ENCODE data around the gene RNF207.

RNF207 gene

GRCh38 chr1:6237093-6237492 lies 31.2 kb downstream of the RNF207 start:
- no peak for DNase-seq

- no peak for DNase-seq
Observed at GRCh38 chr1:6239213-6239752, 33.4 kb downstream of the RNF207 start.

- DNase-seq = peak; percentile 31
Observed at GRCh38 chr1:6239950-6240768, 34.2 kb downstream of the RNF207 start.

- no peak for DNase-seq
Observed at GRCh38 chr1:6241107-6241886, 35.4 kb downstream of the RNF207 start.

GRCh38 chr1:6241887-6242740 lies 36.2 kb downstream of the RNF207 start:
- no peak for DNase-seq

- no peak for DNase-seq
Observed at GRCh38 chr1:6243053-6243834, 37.3 kb downstream of the RNF207 start.

- no peak for DNase-seq
Observed at GRCh38 chr1:6243993-6244392, 38.1 kb downstream of the RNF207 start, which contains the start of gene HES3. HES3 (plus strand) TSS chr1:6244179; CDS start chr1:6244366, 187 bp downstream.

- DNase-seq = no peak
Observed at GRCh38 chr1:6244401-6245049, 38.6 kb downstream of the RNF207 start.

GRCh38 chr1:6245086-6245868 lies 39.4 kb downstream of the RNF207 start:
- peak; percentile 78 for DNase-seq

- no peak for DNase-seq
Observed at GRCh38 chr1:6245869-6246496, 40.1 kb downstream of the RNF207 start.

GRCh38 chr1:6246497-6247467 lies 40.9 kb downstream of the RNF207 start:
- DNase-seq = peak; percentile 55

GRCh38 chr1:6247651-6248050 lies 41.7 kb downstream of the RNF207 start:
- no peak for DNase-seq

GRCh38 chr1:6248161-6248776 lies 42.4 kb downstream of the RNF207 start:
- DNase-seq = no peak

- no peak for DNase-seq
Observed at GRCh38 chr1:6248932-6249738, 43.2 kb downstream of the RNF207 start.

GRCh38 chr1:6249739-6250689 lies 44.1 kb downstream of the RNF207 start:
- DNase-seq = no peak

GRCh38 chr1:6251233-6251632 lies 45.3 kb downstream of the RNF207 start:
- no peak for DNase-seq
